Measurements from ENCODE around the gene ZNF580.
A peak's percentile ranks its signal among the peaks of the same experiment; 100 is the strongest.

ZNF580 gene

DNA sequence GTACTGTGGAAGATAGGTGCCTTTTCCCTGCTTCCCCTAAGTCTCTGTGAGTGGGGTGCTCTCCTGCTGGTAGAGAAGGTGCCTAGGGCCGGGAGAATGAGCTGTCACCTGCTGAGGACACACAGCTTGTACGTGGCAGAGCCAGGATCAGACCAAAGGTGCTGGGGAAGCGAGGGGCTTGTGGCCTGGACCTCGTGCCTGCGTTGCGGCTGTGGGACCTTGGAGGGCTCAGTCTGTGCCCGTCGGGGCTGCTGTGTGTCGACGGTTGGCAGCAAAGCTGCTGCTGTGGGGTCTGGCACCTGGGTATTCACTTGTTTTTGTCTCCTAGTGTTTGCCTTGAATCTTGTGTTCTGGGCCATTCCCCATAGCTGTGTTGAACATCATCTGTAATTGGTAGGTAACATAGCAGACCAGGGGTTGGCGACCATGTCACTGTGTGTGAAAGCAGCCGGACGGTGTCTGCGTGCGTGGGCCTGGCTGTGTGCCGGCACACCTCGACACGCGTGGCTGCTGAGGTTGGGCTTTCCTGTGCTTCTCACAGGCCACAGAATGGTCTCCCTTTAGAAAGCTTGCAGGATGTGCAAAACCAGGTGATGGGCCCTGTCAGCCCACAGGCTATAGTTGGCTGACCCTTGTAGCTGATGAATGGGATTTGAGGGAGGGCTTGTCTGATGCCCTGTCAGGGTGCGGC lies 23.2 kb downstream of the ZNF580 start:
- DNase-seq (ENCODE audit: low read depth) = no peak

DNA sequence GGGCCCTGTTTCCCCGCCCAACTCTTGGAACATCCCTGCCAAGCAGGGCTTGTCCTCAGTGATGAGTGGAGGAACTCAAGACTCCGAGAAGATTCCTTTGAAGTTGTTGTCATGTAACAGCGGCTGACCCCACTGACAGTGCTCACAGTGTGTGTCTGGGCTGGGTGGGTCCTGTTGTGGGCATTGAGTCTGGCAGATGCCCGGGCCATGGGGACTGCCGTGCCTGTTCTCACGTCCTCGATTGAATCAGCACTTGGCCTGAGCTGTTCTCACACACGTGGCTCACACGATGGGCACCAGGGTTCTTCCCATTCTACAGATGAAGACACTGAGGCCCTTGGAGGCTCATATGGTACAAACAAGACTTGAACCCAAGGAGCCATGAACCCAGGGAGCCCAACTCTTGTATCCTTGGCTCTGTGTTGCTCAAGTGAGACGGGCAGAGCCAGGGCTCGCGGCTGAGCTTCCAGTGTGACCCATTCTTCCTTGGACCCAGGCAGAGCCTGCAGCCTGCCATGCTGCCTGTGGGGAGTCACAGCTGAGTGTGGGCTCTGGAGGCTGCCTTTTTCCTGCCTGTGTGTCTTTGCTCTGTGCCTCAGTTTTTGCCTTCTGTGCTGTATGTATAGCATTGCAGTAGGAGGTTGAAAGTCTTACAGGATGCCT lies 25.7 kb downstream of the ZNF580 start:
- DNase-seq (ENCODE audit: low read depth) = no peak

DNA sequence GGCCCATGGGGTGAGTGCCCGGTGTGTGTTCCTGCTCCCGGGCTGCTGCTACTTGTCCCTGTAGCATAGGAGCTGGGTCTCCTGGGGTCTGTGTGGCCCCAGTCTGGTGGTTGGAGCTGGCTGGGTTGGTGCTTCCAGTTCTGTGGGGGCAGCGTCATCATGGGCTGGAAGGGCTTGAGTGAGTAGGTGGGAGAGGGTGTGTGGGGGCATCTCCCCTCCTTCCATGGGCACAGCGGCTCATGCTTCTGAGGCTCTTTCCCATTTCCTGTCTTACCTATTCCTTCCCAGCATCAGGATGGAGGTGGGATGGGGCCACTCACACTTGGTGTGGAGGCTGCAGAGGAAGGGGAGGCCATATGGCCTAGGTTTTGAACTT lies 26.2 kb downstream of the ZNF580 start:
- no peak for DNase-seq (ENCODE audit: low read depth)

DNA sequence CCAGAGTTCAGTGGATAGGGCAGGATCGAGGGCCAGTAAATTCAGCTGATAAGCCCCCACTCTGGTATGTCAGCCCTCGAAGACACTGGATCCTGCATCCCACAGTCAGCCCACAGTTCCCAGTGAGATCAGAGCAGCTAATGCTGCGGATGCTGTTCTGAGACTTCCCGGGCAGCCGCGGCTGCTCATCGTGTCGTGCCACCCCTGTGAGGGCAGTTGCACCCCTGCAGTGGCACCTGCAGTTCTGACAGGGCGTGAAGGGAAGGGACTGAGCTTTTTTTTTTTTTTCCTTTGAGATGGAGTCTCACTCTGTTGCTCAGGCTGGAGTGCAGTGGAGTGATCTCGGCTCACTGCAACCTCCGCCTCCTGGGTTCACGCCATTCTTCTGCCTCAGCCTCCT lies 26.7 kb downstream of the ZNF580 start:
- DNase-seq (ENCODE audit: low read depth) = no peak

DNA sequence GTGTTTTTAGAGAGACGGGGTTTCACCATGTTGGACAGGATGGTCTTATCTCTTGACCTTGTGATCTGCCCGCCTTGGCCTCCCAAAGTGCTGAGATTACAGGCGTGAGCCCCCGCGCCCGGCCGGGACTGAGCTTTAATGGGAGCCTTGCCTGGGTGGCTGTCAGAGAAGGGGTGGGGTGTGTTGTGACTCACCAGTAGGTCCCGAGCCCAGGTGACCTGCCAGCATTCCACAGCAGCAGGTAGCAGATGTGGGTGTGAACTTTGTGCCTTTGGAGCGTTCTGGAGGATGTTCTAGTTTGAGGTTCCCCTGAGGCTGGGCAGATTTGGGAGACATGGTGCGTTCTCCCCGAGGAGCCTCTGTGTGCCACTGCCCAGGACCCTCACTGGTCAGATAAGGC lies 27.2 kb downstream of the ZNF580 start:
- no peak for DNase-seq (ENCODE audit: low read depth)

DNA sequence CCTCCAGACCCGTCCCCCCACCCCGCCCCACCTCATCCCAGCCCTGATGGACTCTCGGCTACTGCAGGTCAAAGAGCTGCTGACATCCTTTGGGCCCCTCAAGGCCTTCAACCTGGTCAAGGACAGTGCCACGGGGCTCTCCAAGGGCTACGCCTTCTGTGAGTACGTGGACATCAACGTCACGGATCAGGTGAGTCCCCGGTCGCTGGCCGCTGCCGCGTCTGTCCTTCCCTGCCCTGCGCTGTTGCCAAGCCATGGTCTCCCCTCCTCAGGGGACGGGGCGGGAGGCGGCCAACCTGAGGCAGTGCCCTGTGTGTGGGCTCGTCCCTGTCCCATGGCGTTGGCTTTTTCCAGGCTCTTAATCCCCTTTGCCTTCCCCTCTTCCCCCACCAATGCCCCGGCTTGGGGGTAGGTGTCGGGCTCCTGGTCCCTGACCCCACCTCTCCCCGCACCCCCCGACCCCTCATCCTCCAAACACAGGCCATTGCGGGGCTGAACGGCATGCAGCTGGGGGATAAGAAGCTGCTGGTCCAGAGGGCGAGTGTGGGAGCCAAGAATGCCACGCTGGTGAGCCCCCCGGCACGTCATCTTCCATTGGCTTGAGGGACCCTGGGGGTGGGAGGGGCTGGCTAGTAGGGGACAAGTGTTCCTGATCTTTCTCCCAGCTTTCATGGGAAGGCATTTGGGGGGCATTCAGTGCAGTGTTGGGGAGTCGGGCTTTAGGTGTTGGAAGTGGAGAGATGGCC lies 28.0 kb downstream of the ZNF580 start:
- DNase-seq (ENCODE audit: low read depth) = no peak

DNA sequence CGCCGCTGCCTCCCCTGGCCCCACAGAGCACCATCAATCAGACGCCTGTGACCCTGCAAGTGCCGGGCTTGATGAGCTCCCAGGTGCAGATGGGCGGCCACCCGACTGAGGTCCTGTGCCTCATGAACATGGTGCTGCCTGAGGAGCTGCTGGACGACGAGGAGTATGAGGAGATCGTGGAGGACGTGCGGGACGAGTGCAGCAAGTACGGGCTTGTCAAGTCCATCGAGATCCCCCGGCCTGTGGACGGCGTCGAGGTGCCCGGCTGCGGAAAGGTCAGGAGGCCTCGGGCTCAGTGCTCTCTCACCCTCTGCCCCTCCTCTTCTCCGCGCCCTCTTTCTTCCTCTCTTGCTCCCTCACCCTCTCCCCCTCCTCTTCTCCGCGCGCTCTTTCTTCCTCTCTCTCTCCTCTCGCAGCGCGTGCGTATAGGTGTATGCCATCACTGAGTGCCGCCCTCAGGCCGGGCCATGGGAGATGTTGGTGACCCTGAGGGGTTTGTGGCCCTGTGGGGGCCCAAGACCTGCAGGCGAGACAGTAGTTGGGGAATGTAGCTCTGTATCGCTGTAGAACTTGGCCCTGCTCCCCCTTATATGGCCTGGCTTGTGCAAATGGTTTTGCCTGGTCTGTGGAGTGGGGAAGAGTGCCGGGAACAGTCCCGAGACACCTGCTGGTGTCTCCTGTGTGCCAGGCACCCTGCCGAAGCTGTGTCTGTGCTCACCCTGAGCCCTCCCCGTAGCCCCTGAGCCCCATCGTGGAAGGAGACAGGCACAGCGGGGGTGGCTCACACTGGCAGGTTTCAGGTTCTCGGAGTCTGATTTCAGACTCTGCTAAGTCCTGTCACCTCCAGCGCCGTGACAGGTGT lies 28.8 kb downstream of the ZNF580 start:
- DNase-seq (ENCODE audit: low read depth) = no peak

DNA sequence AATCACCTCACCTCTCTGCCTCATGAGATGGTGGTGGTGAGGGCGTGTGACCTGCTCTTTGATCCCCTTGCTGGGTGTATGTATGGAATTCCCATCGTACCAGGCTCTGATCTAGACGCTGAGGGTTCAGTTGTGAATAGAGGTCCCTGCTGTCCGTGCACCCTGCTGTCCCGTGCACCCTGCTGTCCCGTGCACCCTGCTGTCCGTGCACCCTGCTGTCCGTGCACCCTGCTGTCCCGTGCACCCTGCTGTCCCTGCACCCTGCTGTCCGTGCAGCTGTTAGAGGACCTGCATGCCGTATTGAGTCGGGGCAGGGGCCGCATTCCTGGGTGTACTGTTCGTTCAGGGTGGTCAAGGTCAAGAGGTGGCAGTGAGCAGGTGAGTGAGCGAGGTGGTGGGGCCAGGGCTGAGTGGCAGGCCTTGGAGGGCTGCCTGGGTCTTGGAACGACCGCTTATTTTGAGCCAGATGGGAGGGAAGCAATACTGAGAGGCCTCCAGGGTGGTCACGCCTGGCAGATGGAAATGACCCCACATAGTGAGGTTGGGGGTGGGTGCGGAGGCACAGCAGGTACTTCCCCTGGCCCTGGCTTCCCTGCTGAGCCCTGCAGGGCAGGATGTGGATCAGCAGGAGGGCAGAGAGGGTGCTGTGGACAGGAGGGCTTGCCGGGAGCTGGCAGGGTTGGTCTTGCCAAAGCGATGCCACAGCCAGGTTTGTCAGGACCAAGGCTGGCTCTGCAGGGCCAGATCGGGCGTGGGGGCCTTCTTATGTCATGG lies 29.7 kb downstream of the ZNF580 start:
- DNase-seq (ENCODE audit: low read depth) = no peak

DNA sequence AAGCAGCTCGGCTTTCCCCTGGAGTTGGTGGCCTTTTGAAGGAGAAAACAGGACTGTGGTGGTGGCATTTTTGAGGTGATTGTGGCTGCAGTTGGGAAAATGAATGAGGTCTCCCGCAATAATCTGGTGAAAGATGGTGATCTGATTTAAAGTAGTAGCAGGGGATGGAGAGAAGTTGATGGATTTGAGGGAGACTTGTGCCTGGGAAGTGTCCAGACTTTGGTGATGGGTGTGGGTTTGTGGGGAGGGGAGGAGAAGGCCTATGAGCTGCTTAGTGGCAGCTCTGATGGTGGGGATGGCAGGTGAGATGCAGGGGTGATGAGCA lies 30.2 kb downstream of the ZNF580 start:
- DNase-seq (ENCODE audit: low read depth) = no peak

DNA sequence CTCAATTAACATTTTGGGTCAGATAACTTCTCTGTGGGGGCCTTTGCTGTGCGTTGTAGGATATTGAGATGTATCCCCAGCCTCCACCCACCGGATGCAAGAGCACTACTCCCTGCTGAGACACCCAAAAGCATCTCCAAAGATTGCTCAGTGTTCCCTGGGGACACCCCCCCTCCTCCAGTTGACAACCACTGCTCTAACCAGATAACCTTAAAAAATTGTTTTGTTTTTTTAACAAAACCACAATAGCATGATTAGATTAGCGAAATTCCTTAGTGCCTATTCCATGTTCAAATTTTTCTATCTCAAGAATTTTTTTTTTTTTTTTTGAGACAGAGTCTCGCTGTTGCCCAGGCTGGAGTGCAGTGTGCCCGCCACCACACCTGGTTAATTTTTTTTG lies 31.6 kb downstream of the ZNF580 start:
- no peak for DNase-seq (ENCODE audit: low read depth)

DNA sequence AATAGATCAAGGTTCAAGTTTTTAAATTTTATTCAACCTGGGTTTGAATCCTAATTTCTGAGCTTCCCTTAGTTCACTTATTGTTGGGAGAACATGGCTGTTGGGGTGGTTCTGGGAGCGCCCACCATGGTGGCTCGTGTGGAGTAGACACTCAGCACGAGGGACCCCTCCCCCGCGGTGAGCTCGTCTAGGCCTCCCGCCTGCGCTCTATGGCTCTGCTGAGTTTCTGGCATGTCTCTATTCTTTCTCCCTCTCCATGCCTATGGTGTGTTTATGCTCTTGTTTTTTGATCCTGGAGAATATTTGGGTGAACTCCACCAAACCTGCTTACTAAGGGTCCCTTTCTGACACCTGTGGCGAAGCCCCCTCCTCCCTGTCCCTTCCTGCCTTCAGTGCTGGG lies 32.7 kb downstream of the ZNF580 start:
- no peak for DNase-seq (ENCODE audit: low read depth)

DNA sequence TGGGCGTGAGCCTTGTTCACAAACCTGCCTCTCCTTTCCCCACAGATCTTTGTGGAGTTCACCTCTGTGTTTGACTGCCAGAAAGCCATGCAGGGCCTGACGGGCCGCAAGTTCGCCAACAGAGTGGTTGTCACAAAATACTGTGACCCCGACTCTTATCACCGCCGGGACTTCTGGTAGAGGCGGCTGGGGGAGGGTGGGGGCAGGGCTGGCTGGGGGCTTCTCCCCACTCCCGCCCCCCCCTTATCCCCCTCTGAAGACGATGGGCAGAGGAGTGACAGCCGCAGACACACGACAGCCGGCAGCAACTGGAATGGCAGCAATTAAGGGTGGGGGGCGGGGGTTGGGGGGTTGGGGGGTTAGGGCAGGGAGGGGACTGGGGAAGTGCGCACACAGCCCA lies 33.1 kb downstream of the ZNF580 start:
- no peak for DNase-seq (ENCODE audit: low read depth)

DNA sequence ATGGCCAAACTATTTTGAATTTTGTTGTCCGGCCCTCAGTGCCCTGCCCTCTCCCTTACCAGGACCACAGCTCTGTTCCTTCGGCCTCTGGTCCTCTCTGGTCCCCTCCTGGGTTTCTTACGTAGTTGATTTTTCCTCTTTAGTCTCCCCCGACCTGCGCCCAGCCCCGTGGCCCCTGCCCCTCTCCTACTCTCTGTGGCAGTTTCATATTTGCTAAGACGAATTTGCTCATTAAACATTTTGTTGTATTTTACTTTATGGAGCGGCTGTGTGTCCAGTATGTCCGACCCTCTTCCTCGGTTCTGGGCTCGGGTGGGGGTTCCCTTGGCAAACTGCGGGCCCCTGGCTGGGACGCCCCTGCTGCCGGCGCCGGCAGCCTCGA lies 33.6 kb downstream of the ZNF580 start:
- DNase-seq (ENCODE audit: low read depth) = no peak

DNA sequence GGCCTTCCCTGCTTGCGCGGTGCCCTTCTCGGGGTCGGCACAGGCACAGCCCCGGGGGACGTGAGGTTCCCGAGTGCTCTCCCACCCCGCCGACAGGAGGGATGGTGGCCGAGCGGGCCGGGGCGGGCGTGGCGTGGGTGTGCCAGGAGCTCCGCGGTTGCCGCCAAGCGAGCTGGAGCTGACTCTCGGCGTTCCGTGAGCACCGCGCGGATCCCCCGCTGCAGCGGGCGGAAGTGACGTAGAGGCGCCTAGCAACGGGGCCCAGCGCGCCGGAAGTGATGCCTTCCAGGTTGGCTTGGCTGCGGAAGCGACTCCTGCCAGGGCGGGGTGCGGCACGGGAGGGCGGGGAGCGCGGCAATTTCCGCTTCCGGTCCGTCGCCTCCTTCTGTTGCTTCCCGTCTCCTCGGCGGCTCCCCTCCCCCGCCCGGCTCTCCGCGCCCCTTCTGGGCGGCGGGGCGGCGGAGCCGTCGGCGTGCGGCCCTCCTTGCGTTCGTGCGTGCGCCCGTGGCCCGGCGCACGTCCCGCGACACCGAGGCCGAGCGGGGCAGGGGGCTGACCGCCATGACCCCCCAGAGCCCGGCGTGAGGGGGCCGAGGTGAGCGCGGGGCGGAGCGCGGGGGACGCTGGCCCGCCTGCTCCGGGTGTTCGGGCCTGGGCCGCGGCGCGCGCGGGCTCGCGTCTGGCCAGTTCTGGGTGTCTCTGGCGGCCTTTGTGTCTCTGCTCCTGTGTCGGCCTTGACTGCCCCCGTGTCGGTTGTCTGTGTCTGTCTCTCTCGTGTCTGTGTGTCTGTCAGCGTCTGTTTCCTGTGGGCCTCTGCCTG lies 34.2 kb downstream of the ZNF580 start, which contains the start of gene EPN1:
Gene EPN1, plus strand, starts transcription at position 386 of the 820 bp plus-strand sequence. CDS start 3,402 bp downstream, outside the sequence.
- peak; percentile 98 for DNase-seq (ENCODE audit: low read depth)

DNA sequence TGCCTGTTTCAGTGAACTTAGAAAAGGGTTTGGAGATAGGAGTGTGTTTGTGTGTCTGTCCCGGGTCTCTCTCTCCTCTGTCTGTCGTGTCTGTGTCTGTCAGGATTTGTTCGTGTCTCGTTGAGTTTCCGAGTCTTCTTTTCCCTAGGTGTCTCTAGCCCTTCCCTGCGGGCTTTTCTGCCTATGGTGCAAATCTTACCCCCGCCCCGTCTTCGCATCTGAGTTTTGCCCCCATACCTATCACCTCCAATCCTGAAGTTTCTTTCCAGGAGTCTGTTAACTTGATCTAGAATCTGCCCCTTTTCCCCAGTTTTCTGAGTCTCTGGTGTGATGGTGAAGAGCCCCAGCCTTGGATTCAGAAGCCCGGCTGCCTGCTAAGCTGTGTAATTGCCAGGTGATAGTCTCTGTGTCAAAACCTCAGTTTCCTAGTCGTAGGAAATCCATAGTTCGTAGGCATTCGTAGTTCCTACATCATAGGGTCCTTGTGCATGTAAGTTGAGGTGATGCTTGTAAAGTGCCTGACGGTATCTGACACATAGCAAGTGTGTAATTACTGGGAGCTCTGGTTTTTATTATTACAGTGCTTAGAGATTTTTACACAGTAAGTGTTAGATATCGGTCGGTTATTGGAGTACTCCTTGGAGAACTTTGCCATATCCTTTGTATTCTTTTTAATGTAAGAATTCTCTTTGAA lies 35.0 kb downstream of the ZNF580 start:
- no peak for DNase-seq (ENCODE audit: low read depth)

DNA sequence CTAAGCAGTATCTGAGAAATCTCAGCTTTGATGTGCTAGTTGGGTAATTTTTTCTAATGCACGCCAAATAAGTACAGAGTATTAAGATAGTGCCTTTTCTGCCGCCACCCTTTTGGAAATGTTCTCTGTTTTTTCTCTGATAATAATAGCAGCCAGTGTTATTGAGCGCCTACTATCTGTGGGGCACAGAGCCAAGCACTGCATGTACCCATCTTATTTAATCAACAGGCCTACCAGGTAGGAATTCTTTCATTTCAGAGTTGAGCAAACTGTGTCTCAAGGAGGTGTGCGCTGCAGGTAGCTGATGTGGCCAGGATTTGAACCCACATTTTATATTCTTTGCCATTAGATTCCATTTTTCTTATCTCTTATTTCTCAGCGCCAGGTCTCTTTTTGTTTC lies 35.6 kb downstream of the ZNF580 start:
- DNase-seq (ENCODE audit: low read depth) = no peak

DNA sequence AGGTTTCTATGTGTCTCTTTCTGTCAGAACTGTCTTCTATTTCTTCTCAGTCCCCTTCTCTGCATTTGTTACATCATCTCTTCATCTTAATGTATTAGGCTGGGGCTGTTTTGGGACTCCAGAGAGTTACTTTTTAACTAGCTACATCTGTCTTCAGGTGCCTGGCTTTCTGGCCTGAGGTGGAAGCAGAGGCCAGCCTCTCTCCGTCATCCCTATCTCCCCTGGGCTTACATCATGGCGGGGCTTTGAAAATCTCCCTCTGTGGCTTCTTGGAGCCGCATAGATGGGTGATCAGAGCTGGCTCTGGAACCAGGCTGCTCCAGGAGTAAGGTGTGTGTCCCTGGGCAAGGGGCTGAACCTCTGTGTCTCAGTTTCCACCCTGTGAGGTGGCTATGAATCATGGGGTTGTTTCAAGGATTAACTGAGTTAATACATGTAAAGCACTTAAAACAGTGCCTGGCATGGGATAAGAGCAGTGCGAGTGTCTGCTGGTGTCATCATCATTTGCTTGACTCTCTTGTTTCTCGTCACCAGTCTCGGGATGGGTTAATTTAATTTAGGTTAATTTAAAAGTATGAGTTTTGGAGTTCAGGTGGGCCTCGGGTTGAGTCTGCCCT lies 36.2 kb downstream of the ZNF580 start:
- no peak for DNase-seq (ENCODE audit: low read depth)

DNA sequence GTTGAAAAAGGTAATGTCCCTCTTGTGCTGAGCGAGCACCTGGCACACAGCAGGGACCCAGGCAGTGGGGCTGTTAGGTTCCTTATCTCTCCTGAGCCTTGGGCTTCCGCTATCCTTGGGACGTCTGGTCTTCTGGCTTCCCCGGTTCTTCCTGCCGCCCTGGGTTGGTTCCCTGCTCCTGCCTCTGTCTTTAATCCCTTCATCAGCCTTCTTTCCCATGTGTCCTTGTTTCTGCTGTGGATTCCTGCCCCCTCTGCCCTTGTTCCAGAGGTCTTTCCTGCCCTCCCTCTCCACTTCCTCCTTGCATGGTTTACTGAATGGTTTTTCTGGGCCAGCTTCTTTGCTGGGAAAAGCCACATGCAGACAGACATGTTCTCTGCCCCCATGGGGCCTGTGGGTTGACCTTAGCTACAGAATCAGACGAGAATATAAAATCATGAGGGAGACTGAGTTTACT lies 36.8 kb downstream of the ZNF580 start:
- DNase-seq (ENCODE audit: low read depth) = no peak

DNA sequence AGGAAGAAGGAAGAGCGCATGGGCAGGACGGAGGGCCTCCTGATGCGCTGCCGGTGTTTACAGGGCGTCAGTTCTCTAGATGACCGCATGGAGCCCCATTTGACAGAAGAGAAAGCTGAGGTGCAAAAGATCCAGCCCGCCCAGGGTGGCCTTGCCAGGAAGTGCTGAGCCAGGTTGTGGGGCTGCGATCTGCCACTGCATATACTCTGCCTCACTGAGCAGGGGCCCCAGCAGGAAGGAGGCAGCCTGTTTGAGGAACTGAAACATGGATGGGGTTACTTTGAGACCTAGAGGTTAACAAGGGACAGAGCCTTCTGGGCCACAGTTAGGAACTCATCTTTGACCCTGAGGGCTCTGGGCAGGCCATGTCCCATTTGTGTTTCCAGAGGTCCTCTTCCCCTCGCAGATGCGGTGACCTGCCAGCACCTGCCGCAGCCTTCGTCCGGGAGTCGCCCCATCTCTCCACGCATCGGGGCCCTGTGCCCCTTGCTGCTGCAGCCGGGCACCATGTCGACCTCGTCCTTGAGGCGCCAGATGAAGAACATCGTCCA lies 37.4 kb downstream of the ZNF580 start:
- no peak for DNase-seq (ENCODE audit: low read depth)
